Measurements from ENCODE around the gene ANTKMT. TPM values are rescaled to one million over a fixed set of nuclear protein-coding genes. Genes with fewer than 3 reads are reported as not detected.

The ANTKMT gene
- total RNA-seq (32.0 and 38.8 TPM in 2 replicates), polyA plus RNA-seq (81.0 and 81.8 TPM in 2 replicates)

- H2AFZ ChIP-seq: peak within 1 kb of the TSS; percentile 97
- H3K27ac ChIP-seq: peak within 1 kb of the TSS; percentile 96
- DNase-seq (ENCODE audit: low spot score): peak; percentile 94
- peaks cover 8% of the 10 kb centered on the region for H3K27me3 ChIP-seq
- no peak for TF ChIP-seq EZH2phosphoT487 (IDR thresholded peaks at IDR 0.05; ENCODE audit: low read depth, severe bottlenecking, unreplicated experiment)
- TF ChIP-seq, protein P1, sequence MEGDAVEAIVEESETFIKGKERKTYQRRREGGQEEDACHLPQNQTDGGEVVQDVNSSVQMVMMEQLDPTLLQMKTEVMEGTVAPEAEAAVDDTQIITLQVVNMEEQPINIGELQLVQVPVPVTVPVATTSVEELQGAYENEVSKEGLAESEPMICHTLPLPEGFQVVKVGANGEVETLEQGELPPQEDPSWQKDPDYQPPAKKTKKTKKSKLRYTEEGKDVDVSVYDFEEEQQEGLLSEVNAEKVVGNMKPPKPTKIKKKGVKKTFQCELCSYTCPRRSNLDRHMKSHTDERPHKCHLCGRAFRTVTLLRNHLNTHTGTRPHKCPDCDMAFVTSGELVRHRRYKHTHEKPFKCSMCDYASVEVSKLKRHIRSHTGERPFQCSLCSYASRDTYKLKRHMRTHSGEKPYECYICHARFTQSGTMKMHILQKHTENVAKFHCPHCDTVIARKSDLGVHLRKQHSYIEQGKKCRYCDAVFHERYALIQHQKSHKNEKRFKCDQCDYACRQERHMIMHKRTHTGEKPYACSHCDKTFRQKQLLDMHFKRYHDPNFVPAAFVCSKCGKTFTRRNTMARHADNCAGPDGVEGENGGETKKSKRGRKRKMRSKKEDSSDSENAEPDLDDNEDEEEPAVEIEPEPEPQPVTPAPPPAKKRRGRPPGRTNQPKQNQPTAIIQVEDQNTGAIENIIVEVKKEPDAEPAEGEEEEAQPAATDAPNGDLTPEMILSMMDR (IDR thresholded peaks at IDR 0.05; ENCODE audit: poor library complexity): no peak
- TF ChIP-seq EZH2 (IDR thresholded peaks at IDR 0.05; ENCODE audit: borderline replicate concordance): no peak
- H3K9me2 ChIP-seq (replicated peaks; ENCODE audit: insufficient read depth): no peaks in the 10 kb centered on the region
- no peaks in the 10 kb centered on the region for H3K36me3 ChIP-seq (replicated peaks; ENCODE audit: insufficient read depth, low read depth)
- H3K4me1 ChIP-seq (ENCODE audit: insufficient read depth): peaks cover 14% of the 10 kb centered on the region
- H3K9me3 ChIP-seq (ENCODE audit: low read depth): no peaks in the 10 kb centered on the region
- peaks cover 11% of the 10 kb centered on the region for H4K20me1 ChIP-seq (ENCODE audit: insufficient read depth, poor library complexity, severe bottlenecking)
- no peaks in the 10 kb centered on the region for H3K79me2 ChIP-seq
- H3K4me2 ChIP-seq: peak within 1 kb of the TSS; percentile 100
- H3K4me3 ChIP-seq: peak within 1 kb of the TSS; percentile 98
- 14% methylated on average over 78 of the region's 106 CpGs for WGBS (ENCODE audit: low lambda C conversion rate, missing lambda C conversion rate)
Measured at GRCh38 chr16:720990-721764, at the start of gene ANTKMT. ANTKMT (plus strand) TSS chr16:721146; CDS start chr16:721275, 129 bp downstream.

DNA sequence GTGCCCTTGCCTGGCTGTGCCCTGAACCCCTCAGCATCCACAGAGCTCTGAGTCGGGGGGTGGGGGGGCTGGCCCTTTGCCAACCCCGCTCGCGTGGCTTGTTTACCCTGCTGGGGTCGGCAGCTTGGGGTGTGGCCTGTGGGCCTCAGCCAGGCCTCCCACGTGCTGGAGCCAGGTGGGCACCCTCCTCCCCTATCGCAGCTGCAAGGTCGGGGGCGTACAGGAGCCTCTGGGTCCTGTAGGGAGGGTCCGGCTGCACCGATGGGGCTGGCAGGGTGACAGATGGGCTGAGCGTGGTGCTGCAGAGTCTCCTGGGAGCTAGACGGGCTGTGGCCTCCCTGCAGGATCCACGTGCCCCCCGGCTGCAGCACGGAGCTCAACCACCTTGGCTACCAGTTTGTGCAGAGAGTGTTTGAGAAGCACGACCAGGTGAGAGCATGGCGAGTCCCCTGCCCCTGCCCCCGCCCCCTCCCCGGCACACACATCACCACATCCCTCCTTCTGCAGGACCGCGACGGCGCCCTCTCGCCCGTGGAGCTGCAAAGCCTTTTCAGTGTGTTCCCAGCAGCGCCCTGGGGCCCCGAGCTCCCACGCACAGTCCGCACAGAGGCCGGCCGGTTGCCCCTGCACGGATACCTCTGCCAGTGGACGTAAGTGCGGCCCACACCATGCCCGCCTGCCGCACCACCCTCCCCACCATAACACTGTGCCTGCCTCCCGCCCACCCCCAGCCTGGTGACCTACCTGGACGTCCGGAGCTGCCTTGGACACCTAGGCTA lies 49.4 kb upstream of the ANTKMT start:
- no peaks in the 10 kb centered on the region for H3K9me2 ChIP-seq (replicated peaks; ENCODE audit: insufficient read depth)
- no peaks in the 10 kb centered on the region for H4K20me1 ChIP-seq (ENCODE audit: insufficient read depth, poor library complexity, severe bottlenecking)
- no peak for DNase-seq (ENCODE audit: low spot score)
- H3K79me2 ChIP-seq: peaks cover 23% of the 10 kb centered on the region
- H3K4me1 ChIP-seq (ENCODE audit: insufficient read depth): peaks cover 18% of the 10 kb centered on the region
- H3K27me3 ChIP-seq: no peaks in the 10 kb centered on the region
- no peaks in the 10 kb centered on the region for H3K36me3 ChIP-seq (replicated peaks; ENCODE audit: insufficient read depth, low read depth)
- H3K4me3 ChIP-seq: no peak overlapping the region
- H3K27ac ChIP-seq: no peak overlapping the region
- H3K9me3 ChIP-seq (ENCODE audit: low read depth): no peaks in the 10 kb centered on the region
- TF ChIP-seq EZH2phosphoT487 (IDR thresholded peaks at IDR 0.05; ENCODE audit: low read depth, severe bottlenecking, unreplicated experiment): no peak
- no peak for TF ChIP-seq EZH2 (IDR thresholded peaks at IDR 0.05; ENCODE audit: borderline replicate concordance)
- TF ChIP-seq, protein P1 (IDR thresholded peaks at IDR 0.05; ENCODE audit: poor library complexity): no peak
- no peak overlapping the region for H2AFZ ChIP-seq
- no peak overlapping the region for H3K4me2 ChIP-seq
- 96% methylated on average over 25 of the region's 40 CpGs for WGBS (ENCODE audit: low lambda C conversion rate, missing lambda C conversion rate)

- Histone ChIP-seq H3K9me3 (ENCODE audit: low read depth) (no peaks in the 10 kb centered on the region), H3K4me1 (ENCODE audit: insufficient read depth) (peaks cover 18% of the 10 kb centered on the region), H3K27ac (no peak overlapping the region), H4K20me1 (ENCODE audit: insufficient read depth, poor library complexity, severe bottlenecking) (no peaks in the 10 kb centered on the region), H3K27me3 (no peaks in the 10 kb centered on the region), H2AFZ (no peak overlapping the region), H3K4me2 (no peak overlapping the region), H3K9me2 (replicated peaks; ENCODE audit: insufficient read depth) (no peaks in the 10 kb centered on the region), H3K79me2 (peaks cover 23% of the 10 kb centered on the region), H3K4me3 (no peak overlapping the region), H3K36me3 (replicated peaks; ENCODE audit: insufficient read depth, low read depth) (no peaks in the 10 kb centered on the region)
- DNase-seq (ENCODE audit: low spot score): no peak
- 97% methylated on average over 19 of the region's 19 CpGs for WGBS (ENCODE audit: low lambda C conversion rate, missing lambda C conversion rate)
- TF ChIP-seq EZH2phosphoT487 (IDR thresholded peaks at IDR 0.05; ENCODE audit: low read depth, severe bottlenecking, unreplicated experiment) (no peak), EZH2 (IDR thresholded peaks at IDR 0.05; ENCODE audit: borderline replicate concordance) (no peak)
- TF ChIP-seq, protein P1 (IDR thresholded peaks at IDR 0.05; ENCODE audit: poor library complexity): no peak
Measured at GRCh38 chr16:672371-672770, 48.6 kb upstream of the ANTKMT start.
